Measurements from ENCODE around the gene TPR.

Gene TPR

GRCh38 chr1:186286615-186287315 lies 88.3 kb downstream of the TPR start:
- no peak for DNase-seq (ENCODE audit: low spot score)

GRCh38 chr1:186283374-186283773 lies 91.7 kb downstream of the TPR start:
- DNase-seq (ENCODE audit: low spot score), result no peak

GRCh38 chr1:186282466-186282865 lies 92.6 kb downstream of the TPR start:
- no peak for DNase-seq (ENCODE audit: low spot score)

DNA sequence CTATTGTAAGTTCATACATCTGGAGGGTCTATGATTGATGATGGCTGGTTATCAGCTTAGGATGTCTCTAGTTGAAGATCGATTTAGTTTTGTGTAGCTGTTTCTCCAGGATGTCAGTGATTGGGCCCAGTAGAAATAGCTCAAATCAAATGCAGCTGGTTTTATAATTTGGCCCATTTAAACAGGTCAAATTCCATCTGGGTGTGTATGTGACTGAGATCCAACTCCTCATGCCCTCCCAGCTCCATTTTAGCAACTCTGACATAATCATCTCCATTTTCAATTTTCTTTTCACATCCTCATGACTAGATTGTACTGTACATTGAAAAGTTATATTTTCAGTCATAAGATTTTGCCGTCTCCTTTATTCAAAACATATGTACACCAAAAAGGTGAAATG lies 99.2 kb downstream of the TPR start:
- DNase-seq (ENCODE audit: low spot score), result no peak

GRCh38 chr1:186272486-186272885 lies 102.6 kb downstream of the TPR start:
- DNase-seq (ENCODE audit: low spot score), result no peak

GRCh38 chr1:186271032-186271431 lies 104.0 kb downstream of the TPR start:
- DNase-seq (ENCODE audit: low spot score), result no peak
